Heart left ventricle (tissue), 13 donors: ENCODE results near the gene SIGLEC15.

ENCODE experiments used
- CTCF ChIP-seq, 12 donors: fragments of 200-600 bp; sonication (generic) in 4 of 12; IDR thresholded peaks; one replicate each; pipeline versions ENCODE4 v1.5.0 to v1.8.0; 2018 to 2022; ENCODE audit warnings: antibody characterized with exemption in 12 of 12, mild to moderate bottlenecking in 5 of 12
- POLR2A ChIP-seq, 2 donors: fragments of 450-650 bp; IDR thresholded peaks; one replicate each; pipeline ENCODE4 v1.6.1; 2017; ENCODE audit warnings: antibody characterized with exemption in 2 of 2, mild to moderate bottlenecking in 2 of 2, moderate library complexity in 2 of 2
- donor health status: ischemic (EF 13 %, LVEDD 7.1; RV severe dilation, severe dysfunction).
- donor health status: DM: no; HTN: yes; CAD: no.
- donor health status: DM: no; HTN: no; CAD: no.
- donor health status: ischemic (EF 25% LVEDD 6.9; RV normal size, moderate dysfunction).
- donor health status: ischemic (EF 25% LVEDD 5.7; RV mildly dilated, moderate dysfunction).
- donor health status: ischemic (EF 35%, LVEDD 5.7; RV mildly dilated, moderate dysfunction).
- donor health status: nonischemic (EF 11% LVEDD 7.7; RV severe dilation, severe dysfunction).
- donor health status: DM: yes; HTN: yes; CAD: no.
- donor health status: PGD.
- donor health status: ischemic (EF 29% LVEDD 5.4; RV normal size, mild dysfunction).
- donor health status: nonischemic (EF 23%, LVEDD 6.1; RV moderate dilation, normal function).

GRCh38 chr18:45854036-45854586, 28.6 kb downstream of the SIGLEC15 start:
- TF ChIP-seq POLR2A (IDR thresholded peaks at IDR 0.05) (no peak), CTCF (IDR thresholded peaks at IDR 0.05) (no peak)
